ENCODE measurements around the gene KRTAP12-3.

DNA sequence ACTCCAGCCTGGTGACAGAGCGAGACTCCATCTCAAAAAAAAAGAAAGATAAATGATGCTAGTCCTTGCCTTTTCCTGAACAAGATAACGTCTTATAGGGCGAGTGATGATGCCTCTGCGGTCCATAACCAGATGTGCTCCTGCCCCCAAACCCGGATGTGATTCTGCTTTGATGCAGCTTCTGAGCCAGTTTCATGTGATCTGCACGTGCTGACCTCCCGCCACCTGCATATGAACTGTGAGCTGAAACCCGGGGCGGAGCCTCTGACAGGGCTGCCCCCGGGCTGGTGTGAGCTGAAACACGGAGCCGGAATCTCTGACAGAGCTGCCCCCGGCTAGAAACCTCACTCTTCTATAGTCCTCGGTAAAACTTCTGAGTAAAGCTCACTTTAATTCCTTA, 4.6 kb upstream of the KRTAP12-3 start:
- TF ChIP-seq POLR2A (IDR thresholded peaks at IDR 0.05): no peak
- TF ChIP-seq, protein P1, sequence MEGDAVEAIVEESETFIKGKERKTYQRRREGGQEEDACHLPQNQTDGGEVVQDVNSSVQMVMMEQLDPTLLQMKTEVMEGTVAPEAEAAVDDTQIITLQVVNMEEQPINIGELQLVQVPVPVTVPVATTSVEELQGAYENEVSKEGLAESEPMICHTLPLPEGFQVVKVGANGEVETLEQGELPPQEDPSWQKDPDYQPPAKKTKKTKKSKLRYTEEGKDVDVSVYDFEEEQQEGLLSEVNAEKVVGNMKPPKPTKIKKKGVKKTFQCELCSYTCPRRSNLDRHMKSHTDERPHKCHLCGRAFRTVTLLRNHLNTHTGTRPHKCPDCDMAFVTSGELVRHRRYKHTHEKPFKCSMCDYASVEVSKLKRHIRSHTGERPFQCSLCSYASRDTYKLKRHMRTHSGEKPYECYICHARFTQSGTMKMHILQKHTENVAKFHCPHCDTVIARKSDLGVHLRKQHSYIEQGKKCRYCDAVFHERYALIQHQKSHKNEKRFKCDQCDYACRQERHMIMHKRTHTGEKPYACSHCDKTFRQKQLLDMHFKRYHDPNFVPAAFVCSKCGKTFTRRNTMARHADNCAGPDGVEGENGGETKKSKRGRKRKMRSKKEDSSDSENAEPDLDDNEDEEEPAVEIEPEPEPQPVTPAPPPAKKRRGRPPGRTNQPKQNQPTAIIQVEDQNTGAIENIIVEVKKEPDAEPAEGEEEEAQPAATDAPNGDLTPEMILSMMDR (IDR thresholded peaks at IDR 0.05): no peak
